Skeletal muscle cell (primary cell): ENCODE data around the gene NFIA.
A peak's percentile ranks its signal among the peaks of the same experiment; 100 is the strongest.
"Not testable (repeated sequence)": the region's sequence is repeated elsewhere in the genome, so short reads cannot be mapped to it uniquely, and the experiment has no call there.

Experiments
- DNase-seq: peaks from one replicate; pipeline ENCODE4 v3.0.0-alpha.2; 2010; ENCODE audit warnings: low read depth
- H3K4me3 ChIP-seq: 2 replicates; pipeline ENCODE4 v1.5.1; 2011; ENCODE audit warnings: low read depth, mild to moderate bottlenecking, control low read depth, low read length, moderate library complexity

Gene NFIA

DNA sequence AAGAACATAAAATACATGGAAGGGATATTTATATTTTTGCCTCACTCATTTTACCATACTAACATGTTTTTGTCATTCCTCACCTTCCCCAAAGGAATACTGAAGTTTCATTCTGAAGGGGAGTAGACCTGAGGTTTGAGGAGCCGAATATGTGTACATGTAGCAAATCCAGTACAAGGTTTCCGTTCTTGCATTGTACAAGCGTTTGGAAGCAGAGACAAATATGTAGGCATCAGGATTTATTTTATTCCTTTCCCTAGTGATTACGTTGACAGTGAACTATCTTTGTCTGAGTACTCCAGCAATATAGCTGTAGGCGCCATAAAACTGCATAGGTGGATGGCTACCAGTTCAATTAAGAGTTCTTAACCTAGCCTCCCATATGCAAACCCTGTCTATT lies 191.5 kb downstream of the NFIA start:
- DNase-seq, result no peak
- no peak overlapping the region for H3K4me3 ChIP-seq

- DNase-seq, result no peak
- H3K4me3 ChIP-seq, result no peak overlapping the region
These were observed 192.6 kb downstream of the NFIA start for GRCh38 chr1:61274939-61275338.

- no peak overlapping the region for H3K4me3 ChIP-seq
- no peak for DNase-seq
These were observed 193.9 kb downstream of the NFIA start for GRCh38 chr1:61276246-61276645.

- H3K4me3 ChIP-seq, result no peak overlapping the region
- no peak for DNase-seq
These were observed 194.8 kb downstream of the NFIA start for GRCh38 chr1:61277121-61277690.

DNA sequence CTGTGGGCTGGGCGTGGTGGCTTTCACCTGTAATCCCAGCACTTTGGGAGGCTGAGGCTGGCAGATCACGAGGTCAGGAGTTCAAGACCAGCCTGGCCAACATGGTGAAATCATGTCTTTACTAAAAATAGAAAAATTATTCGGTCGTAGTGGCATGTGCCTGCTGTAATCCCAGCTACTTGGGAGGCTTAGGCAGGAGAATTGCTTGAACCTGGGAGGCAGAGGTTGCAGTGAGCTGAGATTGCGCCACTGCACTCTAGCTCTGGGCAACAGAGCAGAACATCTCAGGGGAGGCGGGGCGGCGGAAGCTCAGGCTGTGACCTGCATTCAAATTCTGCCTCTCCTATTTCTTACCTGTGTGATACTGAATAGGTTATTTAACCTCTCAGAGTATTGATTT lies 196.1 kb downstream of the NFIA start:
- H3K4me3 ChIP-seq, DNase-seq: not testable (repeated sequence)

DNA sequence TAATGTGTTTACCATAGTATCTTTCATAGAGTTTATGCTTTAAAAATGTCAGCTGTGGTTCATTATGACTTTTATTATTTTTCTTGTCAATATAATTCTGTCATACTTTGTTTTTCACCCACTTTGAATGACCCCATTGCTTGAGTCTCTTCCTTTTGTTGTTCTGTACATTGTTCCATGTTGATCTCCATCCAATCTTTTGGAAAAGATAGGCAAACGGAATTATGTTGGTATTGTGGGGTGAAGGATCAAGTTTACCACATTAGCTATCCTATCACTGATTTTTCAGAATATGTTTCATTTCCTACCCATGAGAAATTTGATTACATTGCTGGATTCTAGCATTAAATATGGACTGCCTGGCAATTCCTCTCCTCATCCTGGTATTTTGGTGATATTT lies 196.6 kb downstream of the NFIA start:
- no peak for DNase-seq
- H3K4me3 ChIP-seq, result no peak overlapping the region

DNA sequence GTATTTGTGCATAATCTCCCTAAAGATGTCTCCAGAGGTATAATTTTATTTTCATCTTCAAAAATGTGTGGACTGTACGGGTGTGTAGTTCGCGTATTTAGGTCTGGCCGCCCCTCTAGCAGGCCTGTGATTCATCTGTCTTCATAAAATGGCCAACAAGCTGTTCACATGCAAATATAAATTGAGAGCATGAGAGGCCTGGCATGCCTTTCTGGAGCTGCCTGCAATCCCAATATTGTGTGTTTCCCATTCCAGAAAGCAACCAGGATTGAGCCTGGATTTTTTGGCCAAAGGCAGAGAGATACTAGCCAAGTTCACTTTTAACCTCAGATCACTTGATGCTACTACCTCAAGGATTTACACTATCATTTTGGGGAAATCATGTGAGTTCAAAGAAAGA lies 197.2 kb downstream of the NFIA start:
- H3K4me3 ChIP-seq, result no peak overlapping the region
- DNase-seq, result no peak

- no peak overlapping the region for H3K4me3 ChIP-seq
- DNase-seq, result no peak
These were observed 198.1 kb downstream of the NFIA start for GRCh38 chr1:61280452-61280851.

- no peak overlapping the region for H3K4me3 ChIP-seq
- no peak for DNase-seq
These were observed 200.0 kb downstream of the NFIA start for GRCh38 chr1:61282387-61282786.

DNA sequence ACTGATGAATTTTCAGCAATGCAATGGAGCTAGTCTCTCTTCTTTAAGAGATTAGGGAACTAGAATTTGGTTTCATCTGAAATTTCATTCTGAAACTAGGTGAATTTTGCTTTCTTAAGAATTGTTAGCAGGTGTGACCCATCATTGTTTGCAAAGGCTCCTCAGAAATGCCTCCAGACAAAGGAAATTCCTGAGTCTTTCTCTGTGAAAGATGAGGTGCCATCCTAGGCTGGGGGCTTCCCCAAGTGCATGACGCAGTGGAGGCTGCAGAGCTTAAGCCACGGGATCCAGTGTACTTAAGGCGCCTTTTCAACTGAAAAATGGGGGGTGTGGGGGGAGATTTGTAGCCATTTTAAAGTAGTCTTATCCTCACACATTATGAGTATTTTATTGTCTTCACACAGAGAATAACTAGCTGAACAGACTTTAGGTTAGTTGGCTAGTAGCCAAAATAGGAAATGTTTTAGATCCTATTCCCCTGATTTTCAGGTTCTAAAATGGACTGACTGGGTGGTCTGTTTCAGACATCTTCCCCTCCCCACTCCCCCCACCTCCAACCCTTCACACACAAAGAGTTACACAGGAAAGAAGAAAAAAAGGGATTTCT lies 202.0 kb downstream of the NFIA start:
- no peak for DNase-seq
- no peak overlapping the region for H3K4me3 ChIP-seq

DNA sequence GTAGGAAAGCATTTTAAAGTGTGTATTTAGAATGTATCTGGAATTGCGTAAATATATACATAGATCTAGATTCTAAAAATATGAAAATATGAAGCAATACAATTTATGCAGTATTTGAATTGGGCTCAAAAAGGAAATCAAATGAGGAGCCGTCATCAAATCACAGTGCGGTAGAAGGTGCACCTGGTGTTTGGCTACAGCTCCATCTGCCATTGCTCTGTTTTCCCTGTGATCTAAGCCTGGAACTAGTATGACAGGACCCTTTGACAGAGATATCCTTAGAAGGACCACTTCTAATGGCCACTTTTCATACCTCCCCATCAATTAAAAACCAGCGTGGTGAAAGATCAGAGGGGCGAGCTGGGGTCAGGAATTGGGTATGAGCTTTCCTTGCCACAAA lies 202.6 kb downstream of the NFIA start:
- H3K4me3 ChIP-seq, result no peak overlapping the region
- no peak for DNase-seq

DNA sequence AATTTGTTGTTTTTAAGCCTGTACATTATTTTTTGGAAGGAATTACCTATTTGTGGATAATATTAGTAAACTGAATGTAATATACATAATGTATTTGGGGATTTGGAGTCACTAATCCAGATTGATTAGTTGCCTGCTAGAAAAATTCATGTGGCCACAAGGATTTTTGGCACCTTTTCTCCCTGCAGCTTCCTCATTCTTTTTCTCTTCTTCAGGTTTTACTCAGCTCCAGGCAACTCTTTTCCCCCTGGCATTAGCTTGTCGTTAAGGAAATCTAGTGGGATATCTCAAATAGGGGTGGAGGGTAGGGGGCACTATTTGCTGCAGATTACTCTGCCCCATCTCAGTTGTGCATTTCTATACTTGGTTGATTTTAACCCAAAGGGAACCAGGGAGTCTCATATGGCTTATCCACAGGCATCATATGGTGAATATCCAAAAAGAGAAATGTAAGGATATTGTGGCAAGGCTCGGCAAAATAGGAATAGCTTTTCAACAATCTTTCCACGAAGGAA lies 203.1 kb downstream of the NFIA start:
- H3K4me3 ChIP-seq, result no peak overlapping the region
- DNase-seq, result no peak

GRCh38 chr1:61287014-61287413 lies 204.7 kb downstream of the NFIA start:
- no peak overlapping the region for H3K4me3 ChIP-seq
- DNase-seq, result no peak

DNA sequence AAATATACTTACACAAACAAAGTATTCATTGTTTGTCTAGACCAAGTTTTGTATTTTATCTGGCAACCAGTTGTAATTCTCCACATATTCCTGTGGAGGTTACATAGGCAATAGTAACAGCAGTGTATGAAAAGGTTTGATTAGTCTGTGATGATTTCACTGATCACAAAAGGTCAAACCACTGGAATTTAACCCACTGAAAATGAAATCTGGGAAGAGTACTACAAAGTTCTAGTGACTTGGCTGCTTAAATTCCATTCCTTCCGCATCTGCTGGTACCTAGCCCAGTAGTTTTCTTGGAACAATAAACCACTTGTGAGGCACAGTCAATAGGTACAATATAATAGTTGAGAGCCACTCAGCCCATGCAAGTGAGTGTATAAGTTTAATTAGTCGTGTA lies 205.4 kb downstream of the NFIA start:
- no peak overlapping the region for H3K4me3 ChIP-seq
- DNase-seq, result peak; percentile 87

GRCh38 chr1:61289232-61290098 lies 207.1 kb downstream of the NFIA start:
- no peak for DNase-seq
- H3K4me3 ChIP-seq, result no peak overlapping the region

- DNase-seq, result no peak
- H3K4me3 ChIP-seq, result no peak overlapping the region
These were observed 208.2 kb downstream of the NFIA start for GRCh38 chr1:61290525-61290924.

DNA sequence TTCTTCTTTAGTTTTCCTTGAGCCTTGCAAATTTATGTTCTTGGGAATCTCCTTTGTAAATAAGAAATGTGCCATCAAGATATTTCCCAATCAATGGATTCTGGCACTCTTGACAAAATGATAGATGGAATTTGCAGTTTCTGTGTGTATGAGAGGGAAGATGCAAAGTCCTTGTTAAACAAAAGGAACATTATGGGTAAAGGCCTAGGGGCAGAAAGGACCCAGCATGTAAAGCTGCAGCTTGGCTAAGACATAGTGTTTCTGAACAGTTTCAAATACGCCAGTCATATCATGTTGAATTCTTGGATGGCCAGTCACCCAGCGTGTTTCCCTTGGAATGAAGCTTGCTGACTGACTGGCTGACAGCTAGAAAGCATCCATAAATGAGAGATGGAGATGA lies 210.8 kb downstream of the NFIA start:
- no peak for DNase-seq
- H3K4me3 ChIP-seq, result no peak overlapping the region

DNA sequence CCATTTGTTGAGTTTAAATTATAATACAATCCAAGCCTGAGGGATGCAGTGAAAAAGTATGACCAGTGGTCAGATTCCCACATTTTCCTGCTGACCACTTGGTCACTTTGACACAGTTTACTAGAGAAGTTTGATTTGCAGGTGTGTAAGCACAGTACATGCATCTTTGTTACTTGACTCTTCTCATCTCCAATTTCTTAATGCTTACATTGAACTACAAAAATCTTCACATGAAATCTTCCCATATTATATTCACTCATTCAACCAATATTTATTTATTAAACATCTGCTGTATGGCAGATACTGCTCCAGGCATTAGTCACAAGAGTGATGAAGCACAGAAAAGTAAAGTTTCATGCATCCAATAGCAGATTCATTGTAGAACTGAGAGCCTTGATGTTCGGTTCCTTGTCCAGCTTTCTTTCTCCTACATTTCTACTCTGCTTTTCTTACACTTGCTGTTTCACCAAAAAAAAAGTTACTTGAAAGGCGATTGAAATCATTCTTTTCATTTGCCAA lies 211.7 kb downstream of the NFIA start:
- DNase-seq, result no peak
- no peak overlapping the region for H3K4me3 ChIP-seq

DNA sequence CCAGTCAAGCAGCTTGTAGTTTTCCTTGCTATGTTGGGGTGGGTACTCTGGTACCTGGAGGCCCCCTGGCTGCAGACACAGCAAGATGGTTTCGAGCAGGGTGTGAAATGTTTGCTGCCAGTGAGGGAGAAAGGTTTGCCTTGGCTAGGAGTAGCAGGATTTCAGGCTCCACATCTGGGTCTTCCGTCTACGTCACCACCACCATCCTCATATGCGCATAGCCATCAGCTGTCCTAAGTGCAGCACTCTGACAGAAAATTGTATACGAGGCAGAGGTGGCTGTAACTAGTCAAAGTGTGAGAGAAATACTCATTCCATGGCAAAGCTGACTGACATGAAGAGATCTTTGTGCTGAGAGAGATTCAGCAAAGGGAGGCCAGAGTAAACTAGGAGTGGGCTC lies 212.6 kb downstream of the NFIA start:
- no peak for DNase-seq

DNA sequence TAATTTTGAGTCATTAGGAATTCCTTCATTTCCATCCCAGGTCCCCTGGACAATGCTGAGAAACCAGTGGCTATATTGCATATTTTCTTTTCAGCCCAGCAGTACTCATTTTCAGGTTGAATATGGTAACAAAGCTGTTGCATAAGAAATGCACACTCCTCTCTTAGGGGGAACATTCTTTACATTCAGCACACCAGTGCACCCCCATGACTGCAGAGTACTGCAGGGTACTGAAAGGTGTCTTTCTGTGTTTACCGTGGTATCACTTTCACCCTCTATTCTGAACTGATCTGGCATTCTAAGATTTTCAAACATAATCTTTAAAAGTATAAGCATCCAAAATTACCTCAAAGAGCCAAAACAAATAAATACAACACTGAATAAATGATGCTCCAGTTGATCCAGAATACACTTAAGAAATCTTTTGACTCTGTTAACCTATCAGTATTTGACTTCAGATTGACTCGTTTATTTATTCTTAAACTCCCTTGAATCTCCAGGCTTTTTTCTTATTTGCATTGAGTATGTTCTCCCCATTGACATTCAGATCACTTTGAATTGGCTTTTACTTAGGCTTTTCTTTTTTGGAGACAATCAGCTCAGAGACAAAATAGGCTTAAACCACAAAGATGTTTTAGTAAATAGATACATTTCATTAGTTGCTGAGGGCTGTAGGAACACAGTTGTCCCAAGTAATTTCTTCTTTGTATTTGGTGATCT lies 213.6 kb downstream of the NFIA start:
- H3K4me3 ChIP-seq, result no peak overlapping the region
- DNase-seq, result no peak

More for the DNA sequence above, 212.6 kb downstream of the NFIA start:
- no peak overlapping the region for H3K4me3 ChIP-seq
